Psoas muscle (tissue), 8 donors: ENCODE data around the gene PGM5. TPM values are rescaled to one million over a fixed set of nuclear protein-coding genes. Genes with fewer than 3 reads are reported as not detected.

ENCODE experiments used
- ATAC-seq, 4 donors: fragments of 200-7000 bp; cut with Tn5 transposase; one replicate each; pipeline ENCODE4 v1.9.1; 2020; ENCODE audit warnings: moderate library complexity in 3 of 4, mild to moderate bottlenecking in 2 of 4
- DNase-seq, 2 donors: peaks; one replicate each; pipeline ENCODE4 v3.0.0-alpha.2; 2020
- H3K27ac ChIP-seq: fragments of 200-600 bp; one replicate; pipeline ENCODE4 v1.8.0; 2022
- H3K27me3 ChIP-seq, 3 donors: fragments of 200-600 bp in 1 of 3; one replicate each; pipeline versions ENCODE4 v1.6.1 to v1.8.0; 2013 to 2022; ENCODE audit warnings: low read length in 2 of 3, mild to moderate bottlenecking in 2 of 3, moderate library complexity in 1 of 3; ENCODE audit not compliant: insufficient read depth in 3 of 3
- H3K36me3 ChIP-seq, 2 donors: fragments of 200-600 bp in 1 of 2; one replicate each; pipeline versions ENCODE4 v1.6.1 to v1.8.0; 2013 to 2022; ENCODE audit warnings: low read depth in 1 of 2, mild to moderate bottlenecking in 1 of 2, moderate library complexity in 1 of 2; ENCODE audit not compliant: insufficient read depth in 1 of 2
- H3K4me1 ChIP-seq: fragments of 200-600 bp; one replicate; pipeline ENCODE4 v1.8.0; 2022
- H3K4me3 ChIP-seq: fragments of 200-600 bp; one replicate; pipeline ENCODE4 v1.8.0; 2022; ENCODE audit warnings: mild to moderate bottlenecking
- H3K9me3 ChIP-seq: fragments of 200-600 bp; one replicate; pipeline ENCODE4 v1.8.0; 2022
- WGBS, 3 donors: extraction: QIAGEN DNeasy Blood & Tissue Kit; methylation state at CpG; one replicate each; pipeline versions ENCODE4 v1.1.6 to v1.1.7; 2013; 5-methylcytosine and 5-hydroxymethylcytosine counted together
- intact Hi-C, 2 donors: fragments of 100-400 bp; cut with DNase I; formaldehyde crosslinking; loops; one replicate each; pipeline versions ENCODE4 v1.11.0 to v1.14.2; 2022
- polyA plus RNA-seq, 3 donors: library from polyadenylated mRNA; stranded (reverse); fragments of 200-250 nt; gene quantifications; one replicate each; pipeline ENCODE4 v1.2.3, GENCODE V29; 2013
- total RNA-seq, 4 donors: library from RNA; stranded (reverse); fragmentation: NEBNext Ultra II Directional in 2 of 4; extraction: Animal tissue kit (Norgen Biotek cat#: 25700) in 2 of 4; gene quantifications; one replicate each; pipeline versions ENCODE4 v1.2.1 to v1.2.4, GENCODE V29; 2021 to 2023
- TF ChIP-seq, protein P1 (sequence below): fragments of 200-600 bp; IDR thresholded peaks from one replicate; pipeline ENCODE4 v1.8.0; 2022; ENCODE audit warnings: antibody characterized with exemption
- donor health status: healthy with polysubstance abuse.
- donor health status: DM: no; HTN: no; CAD: no; lungs with moderate emphysema.
- donor health status: Bipolar disorder and iron deficiency.
- donor health status: healthy.
- donor health status: DM: yes; HTN: yes; CAD: no.
- donor health status: DM: no; HTN: no; CAD: no.
- donor health status: DM: no; HTN: no; CAD: no.
- donor health status: DM: yes; HTN: yes; CAD: no.

PGM5 gene
- total and polyA plus RNA-seq, 7 donors: 3.7 to 54.2 (median 15.0) TPM

DNA sequence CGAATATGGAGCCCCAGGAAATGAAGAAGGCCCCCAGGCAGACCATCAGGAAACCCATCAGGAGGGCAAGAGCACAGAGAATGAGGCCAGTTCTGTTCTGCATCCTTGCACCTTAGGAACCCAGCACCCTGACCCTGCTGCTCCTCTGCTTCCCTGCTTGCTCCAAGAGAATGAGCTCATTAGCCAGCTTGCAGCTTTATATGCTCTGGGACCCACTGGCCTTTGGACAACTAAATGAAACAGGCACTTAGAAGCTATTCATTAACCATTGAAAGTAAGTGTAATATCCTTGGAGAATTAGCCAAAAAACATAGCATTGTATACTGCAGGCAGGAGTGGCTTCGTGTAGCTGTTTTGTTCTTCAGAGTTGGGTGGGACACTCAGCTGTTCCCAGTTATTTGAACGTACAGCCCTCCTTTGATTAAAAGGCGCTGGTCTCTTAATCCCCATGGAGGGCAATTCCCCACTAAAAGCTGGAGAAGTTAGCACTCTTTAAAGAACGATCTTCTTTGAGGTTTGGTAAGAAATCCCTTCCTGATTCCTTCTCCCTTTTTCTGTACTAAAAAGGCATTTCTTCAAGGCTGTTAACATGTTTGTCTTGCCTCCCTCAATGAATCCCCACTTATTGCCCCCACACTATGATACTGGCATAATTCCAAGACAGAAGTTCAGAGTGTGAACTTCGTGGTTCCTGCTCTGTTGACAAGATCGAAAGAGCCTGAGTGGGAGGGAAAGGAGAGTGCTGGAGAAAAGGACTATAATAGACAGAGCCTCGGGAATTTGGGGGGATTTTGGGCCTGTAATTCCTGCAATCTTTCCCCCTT lies 184.5 kb downstream of the PGM5 start, which contains the start of gene TMEM252:
TSS of gene TMEM252 (minus strand) at position 172 of the 824 bp plus-strand sequence. CDS start at position 103, 69 bp downstream.
- H3K4me3 ChIP-seq: no peak within 1 kb of the TSS
- ATAC-seq: no peak
- no peaks in the 10 kb centered on the region for H3K9me3 ChIP-seq
- WGBS, 3 donors: 34 to 41% (median 40%) methylated on average over 8 of the region's 8 CpGs
- TF ChIP-seq, protein P1, sequence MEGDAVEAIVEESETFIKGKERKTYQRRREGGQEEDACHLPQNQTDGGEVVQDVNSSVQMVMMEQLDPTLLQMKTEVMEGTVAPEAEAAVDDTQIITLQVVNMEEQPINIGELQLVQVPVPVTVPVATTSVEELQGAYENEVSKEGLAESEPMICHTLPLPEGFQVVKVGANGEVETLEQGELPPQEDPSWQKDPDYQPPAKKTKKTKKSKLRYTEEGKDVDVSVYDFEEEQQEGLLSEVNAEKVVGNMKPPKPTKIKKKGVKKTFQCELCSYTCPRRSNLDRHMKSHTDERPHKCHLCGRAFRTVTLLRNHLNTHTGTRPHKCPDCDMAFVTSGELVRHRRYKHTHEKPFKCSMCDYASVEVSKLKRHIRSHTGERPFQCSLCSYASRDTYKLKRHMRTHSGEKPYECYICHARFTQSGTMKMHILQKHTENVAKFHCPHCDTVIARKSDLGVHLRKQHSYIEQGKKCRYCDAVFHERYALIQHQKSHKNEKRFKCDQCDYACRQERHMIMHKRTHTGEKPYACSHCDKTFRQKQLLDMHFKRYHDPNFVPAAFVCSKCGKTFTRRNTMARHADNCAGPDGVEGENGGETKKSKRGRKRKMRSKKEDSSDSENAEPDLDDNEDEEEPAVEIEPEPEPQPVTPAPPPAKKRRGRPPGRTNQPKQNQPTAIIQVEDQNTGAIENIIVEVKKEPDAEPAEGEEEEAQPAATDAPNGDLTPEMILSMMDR: no peak
- H3K27ac ChIP-seq: no peak within 1 kb of the TSS
- peaks cover 18% of the 10 kb centered on the region for H3K4me1 ChIP-seq
- DNase-seq: no peak
- H3K36me3 ChIP-seq: no peaks in the 10 kb centered on the region
- no peaks in the 10 kb centered on the region for H3K27me3 ChIP-seq
- intact Hi-C loops: no loop called here

DNA sequence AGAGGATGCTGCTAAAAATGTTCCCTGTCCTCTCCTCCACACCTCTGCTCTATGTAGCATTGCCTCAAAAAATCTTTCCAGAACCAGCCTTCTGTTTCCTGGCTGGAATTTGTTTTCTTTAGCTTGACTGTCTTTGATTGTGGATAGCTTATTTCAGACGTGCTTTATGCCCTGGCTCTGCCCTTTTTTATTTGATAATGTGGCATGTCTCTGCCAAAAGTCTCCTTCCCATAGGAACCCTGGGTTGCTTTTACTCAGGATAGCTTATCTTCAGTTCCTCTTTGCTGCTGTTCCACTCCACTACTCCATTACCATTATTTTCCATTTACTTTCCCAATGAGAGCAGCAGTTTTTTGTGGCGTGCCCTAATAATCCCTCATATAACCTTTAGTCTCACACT lies 185.2 kb downstream of the PGM5 start:
- no peak overlapping the region for H3K27ac ChIP-seq
- no peak overlapping the region for H3K4me3 ChIP-seq
- no peaks in the 10 kb centered on the region for H3K9me3 ChIP-seq
- TF ChIP-seq, protein P1: no peak
- peaks cover 18% of the 10 kb centered on the region for H3K4me1 ChIP-seq
- 62 to 70% (median 62%) methylated on average over 2 of the region's 2 CpGs for WGBS, 3 donors
- no peaks in the 10 kb centered on the region for H3K36me3 ChIP-seq
- no peak for DNase-seq
- H3K27me3 ChIP-seq: no peaks in the 10 kb centered on the region
- no peak for ATAC-seq
- intact Hi-C loops: no loop called here

DNA sequence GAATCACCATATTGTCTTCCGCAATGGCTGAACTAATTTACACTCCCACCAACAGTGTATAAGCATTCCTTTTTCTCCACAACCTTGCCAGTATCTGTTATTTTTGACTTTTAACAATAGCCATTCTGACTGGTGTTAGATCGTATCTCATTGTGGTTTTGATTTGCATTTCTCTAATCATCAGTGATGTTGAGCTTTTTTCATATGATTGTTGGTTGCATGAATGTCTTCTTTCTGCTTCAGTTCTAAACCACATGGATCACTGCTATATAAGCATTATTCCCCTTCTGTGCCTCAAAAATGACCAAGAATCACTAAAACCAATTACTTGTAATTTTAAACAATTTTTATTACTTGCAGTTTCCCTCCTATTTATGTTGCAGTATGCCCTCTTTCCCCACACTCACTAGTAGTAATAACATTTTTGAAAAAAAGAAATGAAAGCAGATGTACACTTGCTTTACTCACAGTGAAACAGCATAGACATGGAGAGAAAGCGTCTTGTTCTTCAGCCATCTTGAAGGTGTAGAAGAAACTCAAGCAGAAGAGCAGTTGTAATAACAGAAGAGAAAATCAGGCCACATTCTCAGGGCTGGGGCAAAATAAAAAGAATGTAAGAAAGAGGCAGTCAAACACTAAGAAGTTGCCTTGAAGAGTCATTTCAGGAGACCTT lies 188.8 kb downstream of the PGM5 start:
- no peaks in the 10 kb centered on the region for H3K36me3 ChIP-seq
- WGBS, 3 donors: 93 to 95% (median 94%) methylated on average over 3 of the region's 3 CpGs
- H3K27me3 ChIP-seq: peaks cover 0 to 3% (median 0%) of the 10 kb centered on the region in 3 donors
- ATAC-seq: no peak
- H3K4me1 ChIP-seq: no peaks in the 10 kb centered on the region
- H3K4me3 ChIP-seq: no peak overlapping the region
- TF ChIP-seq, protein P1: no peak
- H3K9me3 ChIP-seq: no peaks in the 10 kb centered on the region
- intact Hi-C loops: no loop called here
- no peak for DNase-seq
- H3K27ac ChIP-seq: no peak overlapping the region

DNA sequence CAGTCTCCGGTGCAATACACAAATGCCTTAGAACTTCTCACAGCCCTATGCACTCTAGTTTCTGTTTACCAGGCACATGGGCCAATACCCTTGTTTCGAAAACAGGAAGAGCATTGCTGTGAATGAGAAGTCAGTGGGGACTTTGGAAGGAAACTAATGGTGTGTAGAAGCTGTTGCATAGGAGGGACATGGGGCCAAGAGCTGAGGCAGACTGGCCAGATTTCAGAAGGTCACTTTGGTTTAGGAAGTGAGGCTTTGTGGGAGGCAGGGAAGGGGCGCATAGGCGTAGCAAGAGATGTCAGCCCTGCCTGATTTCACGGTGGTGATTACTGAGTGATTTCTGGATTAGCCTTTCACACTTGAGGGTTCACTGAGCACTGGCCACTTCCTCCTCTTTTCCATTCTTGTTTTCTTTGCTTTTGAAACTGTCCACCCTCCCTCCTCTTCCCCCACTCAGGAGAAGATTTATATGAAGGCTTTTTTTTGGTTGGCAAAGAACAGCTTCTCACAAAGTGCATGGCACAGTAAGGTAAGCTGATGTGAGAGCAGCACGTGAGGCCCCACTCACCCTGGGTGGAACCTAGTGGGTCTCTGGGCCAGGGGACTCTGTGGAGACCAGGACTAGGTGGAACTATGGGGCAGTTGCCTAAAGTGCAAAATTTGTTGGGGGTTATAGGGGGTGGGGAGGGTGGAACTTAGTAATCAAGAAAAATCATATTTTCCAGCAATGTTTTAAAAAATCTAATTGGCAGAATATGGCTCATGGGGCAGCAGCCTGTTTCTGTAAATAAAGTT lies 190.4 kb downstream of the PGM5 start:
- Histone ChIP-seq H3K9me3 (no peaks in the 10 kb centered on the region), H3K4me3 (no peak overlapping the region), H3K27me3 (peaks cover 0 to 3% (median 0%) of the 10 kb centered on the region in 3 donors), H3K36me3 (no peaks in the 10 kb centered on the region), H3K4me1 (no peaks in the 10 kb centered on the region), H3K27ac (peak overlapping the region; percentile 26)
- 46 to 53% (median 49%) methylated on average over 6 of the region's 6 CpGs for WGBS, 3 donors
- peak in 3 of 4 donors; percentile 59 to 66 (median 60) for ATAC-seq
- DNase-seq: no peak
- TF ChIP-seq, protein P1: no peak
- intact Hi-C loops: no loop called here
